ENCODE measurements around the gene ZNF12. TPM values are rescaled to one million over a fixed set of nuclear protein-coding genes. Genes with fewer than 3 reads are reported as not detected.

The ZNF12 gene
- total RNA-seq, 1 donor from 2014 or later = 11.1 TPM

GRCh38 chr7:6648066-6648814 lies 58.5 kb downstream of the ZNF12 start:
- no peak for DNase-seq (ENCODE audit: extremely low read depth, low read depth, low spot score)

GRCh38 chr7:6647541-6647940 lies 59.2 kb downstream of the ZNF12 start:
- no peak for DNase-seq (ENCODE audit: extremely low read depth, low read depth, low spot score)

- no peak for DNase-seq (ENCODE audit: extremely low read depth, low read depth, low spot score)
These were observed 59.7 kb downstream of the ZNF12 start for GRCh38 chr7:6647080-6647479.

GRCh38 chr7:6646465-6646864 lies 60.3 kb downstream of the ZNF12 start:
- DNase-seq (ENCODE audit: extremely low read depth, low read depth, low spot score) = no peak

- no peak for DNase-seq (ENCODE audit: extremely low read depth, low read depth, low spot score)
These were observed 62.0 kb downstream of the ZNF12 start for GRCh38 chr7:6644728-6645127.

GRCh38 chr7:6643915-6644625 lies 62.7 kb downstream of the ZNF12 start:
- no peak for DNase-seq (ENCODE audit: extremely low read depth, low read depth, low spot score)

GRCh38 chr7:6642861-6643640 lies 63.7 kb downstream of the ZNF12 start:
- no peak for DNase-seq (ENCODE audit: extremely low read depth, low read depth, low spot score)

- no peak for DNase-seq (ENCODE audit: extremely low read depth, low read depth, low spot score)
These were observed 64.4 kb downstream of the ZNF12 start for GRCh38 chr7:6642239-6642839.

GRCh38 chr7:6641305-6642035 lies 65.3 kb downstream of the ZNF12 start:
- no peak for DNase-seq (ENCODE audit: extremely low read depth, low read depth, low spot score)

- DNase-seq (ENCODE audit: extremely low read depth, low read depth, low spot score) = no peak
These were observed 66.5 kb downstream of the ZNF12 start for GRCh38 chr7:6640246-6640721.

GRCh38 chr7:6639627-6640026 lies 67.1 kb downstream of the ZNF12 start:
- DNase-seq (ENCODE audit: extremely low read depth, low read depth, low spot score) = no peak

- no peak for DNase-seq (ENCODE audit: extremely low read depth, low read depth, low spot score)
These were observed 67.7 kb downstream of the ZNF12 start for GRCh38 chr7:6639032-6639431.

Other genes with a start within 250 kb of the ZNF12 start
- gene KDELR2, start 222.8 kb downstream of the ZNF12 start, total RNA-seq = 141 and 143 TPM in 2 replicates
- gene GRID2IP, start 155.5 kb downstream of the ZNF12 start, total RNA-seq = not detected in 2 replicates
- 30.7 and 33.0 TPM in 2 replicates for gene ZDHHC4, start 129.5 kb downstream of the ZNF12 start, total RNA-seq
- gene INTS15, start 116.9 kb downstream of the ZNF12 start, total RNA-seq = 24.1 and 30.9 TPM in 2 replicates
- gene ZNF853, start 91.3 kb downstream of the ZNF12 start, total RNA-seq = 1.7 and 1.9 TPM in 2 replicates
- gene ZNF316, start 69.6 kb downstream of the ZNF12 start, total RNA-seq = 17.2 and 30.7 TPM in 2 replicates
- 1.2 TPM in 1 of 2 replicates, not detected in the other for gene RSPH10B2, start 47.2 kb upstream of the ZNF12 start, total RNA-seq
- gene CCZ1B, start 119.3 kb upstream of the ZNF12 start, total RNA-seq = 43.0 and 85.9 TPM in 2 replicates

All from glomerular endothelial cell (primary cell).